Measurements from ENCODE around the gene DENND1C. TPM values are rescaled to one million over a fixed set of nuclear protein-coding genes. Genes with fewer than 3 reads are reported as not detected.

DENND1C gene
- total and polyA plus RNA-seq, 8 donors: 0.51 to 3.2 (median 1.7) TPM

DNA sequence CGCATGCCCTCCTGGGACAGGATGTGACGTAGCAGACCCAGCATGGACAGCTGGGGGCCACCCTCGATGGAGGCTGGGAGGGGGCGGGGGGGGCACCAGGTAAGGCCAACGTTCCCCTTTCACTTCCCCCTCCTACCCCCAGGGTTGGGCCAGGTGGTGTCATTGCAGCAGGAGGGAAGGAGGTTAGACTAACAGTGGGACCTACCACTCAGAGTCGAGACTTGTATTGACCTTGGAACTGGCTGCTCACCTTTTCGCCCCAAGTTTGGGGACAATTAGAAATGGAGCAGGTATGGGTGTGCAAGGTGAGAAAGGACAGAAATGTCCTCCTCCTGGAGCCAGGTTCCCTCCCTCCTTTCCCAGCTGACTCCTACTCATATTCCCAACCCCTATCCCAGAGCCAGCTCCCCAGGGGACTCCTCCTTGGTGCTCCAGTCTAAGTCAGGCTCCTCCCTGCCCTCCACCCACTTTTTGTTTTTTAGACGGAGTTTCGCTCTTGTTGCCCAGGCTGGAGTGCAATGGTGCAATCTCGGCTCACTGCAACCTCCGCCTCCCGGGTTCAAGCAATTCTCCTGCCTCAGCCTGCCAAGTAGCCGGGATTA lies 39.4 kb downstream of the DENND1C start:
- no peak for DNase-seq
- Histone ChIP-seq H3K9me3 (no peaks in the 10 kb centered on the region), H3K4me1 (no peaks in the 10 kb centered on the region), H3K4me3 (no peak overlapping the region), H3K27me3 (no peaks in the 10 kb centered on the region), H3K27ac (no peak overlapping the region), H3K36me3 (no peaks in the 10 kb centered on the region)
- FAIRE-seq: no peak
- no peak for ATAC-seq
- intact Hi-C loops (cut with DNase I): no loop called here
- TF ChIP-seq, protein P1, sequence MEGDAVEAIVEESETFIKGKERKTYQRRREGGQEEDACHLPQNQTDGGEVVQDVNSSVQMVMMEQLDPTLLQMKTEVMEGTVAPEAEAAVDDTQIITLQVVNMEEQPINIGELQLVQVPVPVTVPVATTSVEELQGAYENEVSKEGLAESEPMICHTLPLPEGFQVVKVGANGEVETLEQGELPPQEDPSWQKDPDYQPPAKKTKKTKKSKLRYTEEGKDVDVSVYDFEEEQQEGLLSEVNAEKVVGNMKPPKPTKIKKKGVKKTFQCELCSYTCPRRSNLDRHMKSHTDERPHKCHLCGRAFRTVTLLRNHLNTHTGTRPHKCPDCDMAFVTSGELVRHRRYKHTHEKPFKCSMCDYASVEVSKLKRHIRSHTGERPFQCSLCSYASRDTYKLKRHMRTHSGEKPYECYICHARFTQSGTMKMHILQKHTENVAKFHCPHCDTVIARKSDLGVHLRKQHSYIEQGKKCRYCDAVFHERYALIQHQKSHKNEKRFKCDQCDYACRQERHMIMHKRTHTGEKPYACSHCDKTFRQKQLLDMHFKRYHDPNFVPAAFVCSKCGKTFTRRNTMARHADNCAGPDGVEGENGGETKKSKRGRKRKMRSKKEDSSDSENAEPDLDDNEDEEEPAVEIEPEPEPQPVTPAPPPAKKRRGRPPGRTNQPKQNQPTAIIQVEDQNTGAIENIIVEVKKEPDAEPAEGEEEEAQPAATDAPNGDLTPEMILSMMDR (IDR thresholded peaks at IDR 0.05): no peak
- WGBS, 2 donors: 80 to 88% methylated on average over 13 of the region's 13 CpGs

DNA sequence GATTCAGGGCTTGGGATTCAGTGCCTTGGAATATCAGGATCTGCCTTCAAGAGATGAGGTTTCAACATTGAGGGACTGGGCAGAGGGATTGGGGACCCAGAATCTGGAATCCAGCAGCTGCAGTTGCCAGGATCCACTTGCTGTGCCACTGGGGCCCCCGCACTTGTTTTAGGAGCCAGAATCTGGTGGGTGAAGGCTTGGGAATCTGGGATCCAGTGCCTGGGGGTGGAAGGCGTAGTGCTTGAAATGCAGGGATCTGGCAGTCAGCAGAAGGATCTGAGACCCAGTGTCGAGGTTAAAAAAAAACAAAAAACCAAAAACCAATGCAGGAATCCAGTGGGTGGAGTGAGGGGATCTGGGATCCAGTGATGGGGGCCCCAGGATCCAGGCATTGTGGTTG lies 40.7 kb downstream of the DENND1C start:
- Histone ChIP-seq H3K4me3 (no peak overlapping the region), H3K27ac (no peak overlapping the region), H3K27me3 (no peaks in the 10 kb centered on the region), H3K36me3 (no peaks in the 10 kb centered on the region), H3K4me1 (no peaks in the 10 kb centered on the region), H3K9me3 (no peaks in the 10 kb centered on the region)
- FAIRE-seq: no peak
- intact Hi-C loops (cut with DNase I): no loop called here
- no peak for ATAC-seq
- no peak for DNase-seq
- 77 to 86% methylated on average over 3 of the region's 3 CpGs for WGBS, 2 donors
- TF ChIP-seq, protein P1 (IDR thresholded peaks at IDR 0.05): no peak

DNA sequence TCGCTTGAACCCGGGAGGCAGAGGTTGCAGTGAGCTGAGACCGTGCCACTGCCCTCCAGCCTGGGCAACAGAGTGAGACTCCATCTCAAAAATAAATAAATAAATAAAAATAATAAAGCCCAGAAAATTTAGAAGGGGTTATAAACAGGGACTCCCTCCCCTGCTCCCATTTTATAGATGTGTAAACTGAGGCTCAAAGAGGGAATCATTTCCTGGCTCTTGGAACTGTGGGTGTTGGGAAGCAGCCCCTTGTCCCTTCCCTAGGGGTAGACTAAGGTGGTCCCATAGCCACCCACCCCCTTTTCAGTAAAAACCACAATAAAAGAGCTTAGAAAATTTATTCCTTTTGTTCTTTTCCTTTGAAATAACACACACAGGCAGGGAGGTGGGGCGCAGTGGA lies 41.8 kb downstream of the DENND1C start:
- TF ChIP-seq, protein P1 (IDR thresholded peaks at IDR 0.05): no peak
- 84 to 90% methylated on average over 4 of the region's 4 CpGs for WGBS, 2 donors
- Histone ChIP-seq H3K27me3 (no peaks in the 10 kb centered on the region), H3K27ac (no peak overlapping the region), H3K36me3 (no peaks in the 10 kb centered on the region), H3K4me3 (no peak overlapping the region), H3K4me1 (no peaks in the 10 kb centered on the region), H3K9me3 (no peaks in the 10 kb centered on the region)
- DNase-seq (no peak), FAIRE-seq (no peak), ATAC-seq (no peak)
- intact Hi-C loops (cut with DNase I): no loop called here

DNA sequence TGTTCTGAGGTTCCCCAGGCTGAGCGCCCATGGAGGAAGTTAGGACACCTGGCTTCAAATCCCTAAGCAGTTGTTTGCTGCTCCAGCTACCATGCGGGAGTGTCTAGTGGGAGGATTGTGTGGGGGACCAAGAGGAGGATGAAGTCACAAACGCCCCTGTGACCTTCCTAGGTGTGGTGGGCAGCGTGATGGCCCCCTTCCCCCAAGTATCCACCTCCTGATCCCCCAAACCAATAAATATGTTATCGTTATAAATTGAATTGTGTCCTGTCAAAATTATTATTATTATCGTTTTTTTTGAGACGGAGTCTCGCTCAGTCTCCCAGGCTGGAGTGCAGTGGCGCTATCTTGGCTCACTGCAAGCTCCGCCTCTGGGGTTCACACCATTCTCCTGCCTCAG lies 47.9 kb downstream of the DENND1C start, which contains the start of gene SLC25A41:
Gene SLC25A41, minus strand, starts transcription at position 101 of the 400 bp plus-strand sequence. Its CDS starts 70 bp downstream, at position 31.
- intact Hi-C loops (cut with DNase I): no loop called here
- H3K27me3 ChIP-seq: no peaks in the 10 kb centered on the region
- ATAC-seq (no peak), DNase-seq (no peak), FAIRE-seq (no peak)
- WGBS, 2 donors: 85 to 96% methylated on average over 10 of the region's 10 CpGs
- H3K36me3 ChIP-seq: no peaks in the 10 kb centered on the region
- no peak within 1 kb of the TSS for H3K27ac ChIP-seq
- no peaks in the 10 kb centered on the region for H3K9me3 ChIP-seq
- no peaks in the 10 kb centered on the region for H3K4me1 ChIP-seq
- TF ChIP-seq, protein P1 (IDR thresholded peaks at IDR 0.05): no peak
- no peak within 1 kb of the TSS for H3K4me3 ChIP-seq

DNA sequence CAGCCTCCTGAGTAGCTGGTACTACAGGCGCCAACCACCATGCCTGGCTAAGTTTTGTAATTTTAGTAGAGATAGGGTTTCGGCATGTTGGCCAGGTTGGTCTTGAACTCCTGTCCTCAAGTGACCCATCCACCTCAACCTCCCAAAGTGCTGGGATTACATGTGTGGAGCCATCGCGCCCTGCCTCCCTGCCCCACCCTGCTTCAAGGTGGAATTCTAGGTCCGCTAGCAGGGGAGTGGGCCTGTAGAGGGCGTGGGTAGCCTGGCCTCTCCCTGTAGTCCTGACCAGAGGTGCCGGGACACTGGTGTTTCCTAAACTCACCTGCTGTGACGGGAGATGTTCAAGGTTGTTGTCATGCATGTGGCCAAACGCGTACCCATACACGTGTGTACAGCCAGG lies 48.4 kb downstream of the DENND1C start:
- 88 to 93% methylated on average over 11 of the region's 11 CpGs for WGBS, 2 donors

More for the DNA sequence above, 48.4 kb downstream of the DENND1C start:
- DNase-seq (no peak), ATAC-seq (no peak), FAIRE-seq (no peak)
- TF ChIP-seq, protein P1 (IDR thresholded peaks at IDR 0.05): no peak
- H3K4me3 ChIP-seq: no peak overlapping the region
- H3K4me1 ChIP-seq: no peaks in the 10 kb centered on the region
- intact Hi-C loops (cut with DNase I): no loop called here
- H3K27ac ChIP-seq: no peak overlapping the region
- H3K27me3 ChIP-seq: no peaks in the 10 kb centered on the region
- no peaks in the 10 kb centered on the region for H3K36me3 ChIP-seq
- no peaks in the 10 kb centered on the region for H3K9me3 ChIP-seq
